ENCODE measurements around the gene PAGR1. TPM values are rescaled to one million over a fixed set of nuclear protein-coding genes. Genes with fewer than 3 reads are reported as not detected.
A peak's percentile ranks its signal among the peaks of the same experiment; 100 is the strongest.
"Not testable (repeated sequence)": the region's sequence is repeated elsewhere in the genome, so short reads cannot be mapped to it uniquely, and the experiment has no call there.

Gene PAGR1
- total RNA-seq, 1 donor from 2014 or later, result 47.2 TPM

DNA sequence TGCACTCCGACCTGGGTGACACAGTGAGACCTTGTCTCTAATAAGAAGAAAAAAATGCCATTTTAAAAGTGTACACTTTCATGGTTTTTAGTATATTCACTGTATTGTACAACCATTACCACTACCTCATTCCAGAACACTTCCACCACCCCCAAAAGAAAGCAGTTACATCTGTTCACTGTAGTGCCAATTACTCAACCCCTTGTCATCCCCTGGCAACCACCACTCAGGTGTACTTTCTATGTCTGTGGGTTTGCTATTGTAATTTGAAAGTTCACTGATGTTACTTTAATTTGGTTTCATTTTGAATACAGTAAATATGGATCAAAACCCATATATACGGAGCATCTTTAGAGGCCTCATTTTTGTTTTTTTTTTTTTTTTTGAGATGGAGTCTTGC lies 31.8 kb upstream of the PAGR1 start:
- no peak overlapping the region for H3K4me2 ChIP-seq
- DNase-seq (ENCODE audit: low spot score), result no peak
- no peaks in the 10 kb centered on the region for H3K36me3 Mint-ChIP-seq
- no peak overlapping the region for H3K27ac ChIP-seq
- no peak overlapping the region for H3K9ac ChIP-seq
- H3K27ac Mint-ChIP-seq, result no peak overlapping the region
- H3K4me1 ChIP-seq, result no peaks in the 10 kb centered on the region
- H3K9me3 Mint-ChIP-seq, result peaks cover 2% of the 10 kb centered on the region
- TF ChIP-seq, protein P1, sequence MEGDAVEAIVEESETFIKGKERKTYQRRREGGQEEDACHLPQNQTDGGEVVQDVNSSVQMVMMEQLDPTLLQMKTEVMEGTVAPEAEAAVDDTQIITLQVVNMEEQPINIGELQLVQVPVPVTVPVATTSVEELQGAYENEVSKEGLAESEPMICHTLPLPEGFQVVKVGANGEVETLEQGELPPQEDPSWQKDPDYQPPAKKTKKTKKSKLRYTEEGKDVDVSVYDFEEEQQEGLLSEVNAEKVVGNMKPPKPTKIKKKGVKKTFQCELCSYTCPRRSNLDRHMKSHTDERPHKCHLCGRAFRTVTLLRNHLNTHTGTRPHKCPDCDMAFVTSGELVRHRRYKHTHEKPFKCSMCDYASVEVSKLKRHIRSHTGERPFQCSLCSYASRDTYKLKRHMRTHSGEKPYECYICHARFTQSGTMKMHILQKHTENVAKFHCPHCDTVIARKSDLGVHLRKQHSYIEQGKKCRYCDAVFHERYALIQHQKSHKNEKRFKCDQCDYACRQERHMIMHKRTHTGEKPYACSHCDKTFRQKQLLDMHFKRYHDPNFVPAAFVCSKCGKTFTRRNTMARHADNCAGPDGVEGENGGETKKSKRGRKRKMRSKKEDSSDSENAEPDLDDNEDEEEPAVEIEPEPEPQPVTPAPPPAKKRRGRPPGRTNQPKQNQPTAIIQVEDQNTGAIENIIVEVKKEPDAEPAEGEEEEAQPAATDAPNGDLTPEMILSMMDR (IDR thresholded peaks at IDR 0.05), result no peak
- no peak for TF ChIP-seq EZH2phosphoT487 (IDR thresholded peaks at IDR 0.05)
- no peak for TF ChIP-seq EZH2 (IDR thresholded peaks at IDR 0.05)
- no peak overlapping the region for H3K4me3 Mint-ChIP-seq
- H3F3A ChIP-seq (ENCODE audit: low read depth), result peaks cover 6% of the 10 kb centered on the region
- H3K79me2 ChIP-seq (ENCODE audit: low read depth), result no peaks in the 10 kb centered on the region
- no peaks in the 10 kb centered on the region for H4K20me1 ChIP-seq (ENCODE audit: low read depth)
- peaks cover 12% of the 10 kb centered on the region for H3K4me1 Mint-ChIP-seq
- H3K4me3 ChIP-seq, result no peak overlapping the region
- H3K27me3 Mint-ChIP-seq (ENCODE audit: insufficient read depth, low read depth), result peaks cover 13% of the 10 kb centered on the region
- H2AFZ ChIP-seq (replicated peaks), result no peak overlapping the region
- H3K9me3 ChIP-seq (ENCODE audit: low read depth), result no peaks in the 10 kb centered on the region
- no peaks in the 10 kb centered on the region for H3K36me3 ChIP-seq
- H3K27me3 ChIP-seq, result peaks cover 3% of the 10 kb centered on the region

DNA sequence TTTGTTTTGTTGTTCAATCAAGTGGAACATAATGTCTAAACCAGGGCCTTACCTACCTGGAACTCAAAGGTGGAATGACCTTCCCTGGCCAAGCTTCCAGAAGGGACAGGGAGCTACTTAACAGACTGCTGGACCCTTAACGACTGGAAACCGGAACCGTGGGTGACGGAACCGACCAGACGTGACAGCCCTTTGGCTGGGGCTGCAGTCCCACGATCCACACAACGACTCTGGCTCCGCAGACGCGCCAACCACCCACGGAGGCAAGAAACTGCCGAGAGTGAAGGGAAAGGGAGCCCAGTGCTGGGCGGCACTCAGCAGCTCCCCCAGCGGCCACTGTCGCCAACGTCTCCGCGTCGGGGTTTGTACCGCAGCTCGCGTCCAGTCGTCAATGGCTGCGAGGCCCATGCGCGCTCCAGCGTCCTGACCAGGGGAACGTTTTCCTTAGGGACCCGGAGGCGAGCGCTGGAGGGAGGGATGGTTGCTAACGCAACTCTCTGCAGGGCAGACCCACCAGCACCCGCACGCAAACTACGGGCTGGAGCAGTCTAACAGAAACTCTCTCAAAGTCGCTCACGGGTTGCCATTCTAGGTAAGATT lies 31.0 kb upstream of the PAGR1 start:
- Mint-ChIP-seq H3K27ac (no peak overlapping the region), H3K36me3 (no peaks in the 10 kb centered on the region), H3K4me3 (no peak overlapping the region), H3K4me1 (peaks cover 15% of the 10 kb centered on the region), H3K27me3 (ENCODE audit: insufficient read depth, low read depth) (peaks cover 13% of the 10 kb centered on the region), H3K9me3 (peaks cover 2% of the 10 kb centered on the region)
- no peak overlapping the region for H3K27ac ChIP-seq
- no peaks in the 10 kb centered on the region for H3K36me3 ChIP-seq
- H3K9ac ChIP-seq, result no peak overlapping the region
- peak overlapping the region; percentile 96 for H2AFZ ChIP-seq (replicated peaks)
- no peaks in the 10 kb centered on the region for H3K79me2 ChIP-seq (ENCODE audit: low read depth)
- peak; percentile 90 for DNase-seq (ENCODE audit: low spot score)
- no peaks in the 10 kb centered on the region for H4K20me1 ChIP-seq (ENCODE audit: low read depth)
- TF ChIP-seq, protein P1 (IDR thresholded peaks at IDR 0.05), result peak; percentile 84
- TF ChIP-seq EZH2 (IDR thresholded peaks at IDR 0.05) (no peak), EZH2phosphoT487 (IDR thresholded peaks at IDR 0.05) (peak; percentile 47)
- H3K4me1 ChIP-seq, result peaks cover 5% of the 10 kb centered on the region
- no peaks in the 10 kb centered on the region for H3K9me3 ChIP-seq (ENCODE audit: low read depth)
- no peaks in the 10 kb centered on the region for H3K27me3 ChIP-seq
- H3K4me2 ChIP-seq, result peak overlapping the region; percentile 65
- H3K4me3 ChIP-seq, result peak overlapping the region; percentile 26
- H3F3A ChIP-seq (ENCODE audit: low read depth), result peaks cover 11% of the 10 kb centered on the region

DNA sequence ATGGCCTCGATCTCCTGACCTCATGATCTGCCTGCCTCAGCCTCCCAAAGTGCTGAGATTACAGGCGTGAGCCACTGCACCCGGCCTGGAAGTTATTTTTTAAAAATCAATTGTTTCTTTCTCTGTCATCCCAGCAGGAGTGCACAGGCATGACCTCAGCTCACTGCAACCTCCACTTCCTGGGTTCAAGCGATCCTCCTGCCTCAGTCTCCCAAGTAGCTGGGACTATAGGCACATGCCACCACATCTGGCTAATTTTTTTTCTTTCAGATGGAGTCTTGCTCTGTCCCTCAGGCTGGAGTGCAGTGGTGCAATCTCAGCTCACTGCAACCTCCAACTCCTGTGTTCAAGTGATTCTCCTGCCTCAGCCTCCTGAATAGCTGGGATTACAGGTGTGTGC lies 28.8 kb upstream of the PAGR1 start:
- H3K27ac ChIP-seq; H3K9me3 Mint-ChIP-seq; H3K4me3 ChIP-seq; H4K20me1 ChIP-seq (ENCODE audit: low read depth); H3K4me2 ChIP-seq; H3K36me3 ChIP-seq; DNase-seq (ENCODE audit: low spot score); H3K9me3 ChIP-seq (ENCODE audit: low read depth); H3K27me3 Mint-ChIP-seq (ENCODE audit: insufficient read depth, low read depth); H2AFZ ChIP-seq (replicated peaks); H3K9ac ChIP-seq; H3K4me3 Mint-ChIP-seq; H3K27me3 ChIP-seq; H3K36me3 Mint-ChIP-seq; H3K27ac Mint-ChIP-seq: not testable (repeated sequence)
- Histone ChIP-seq H3K4me1 (peaks cover 12% of the 10 kb centered on the region), H3K79me2 (ENCODE audit: low read depth) (peaks cover 16% of the 10 kb centered on the region), H3F3A (ENCODE audit: low read depth) (peaks cover 14% of the 10 kb centered on the region)
- peaks cover 24% of the 10 kb centered on the region for H3K4me1 Mint-ChIP-seq

DNA sequence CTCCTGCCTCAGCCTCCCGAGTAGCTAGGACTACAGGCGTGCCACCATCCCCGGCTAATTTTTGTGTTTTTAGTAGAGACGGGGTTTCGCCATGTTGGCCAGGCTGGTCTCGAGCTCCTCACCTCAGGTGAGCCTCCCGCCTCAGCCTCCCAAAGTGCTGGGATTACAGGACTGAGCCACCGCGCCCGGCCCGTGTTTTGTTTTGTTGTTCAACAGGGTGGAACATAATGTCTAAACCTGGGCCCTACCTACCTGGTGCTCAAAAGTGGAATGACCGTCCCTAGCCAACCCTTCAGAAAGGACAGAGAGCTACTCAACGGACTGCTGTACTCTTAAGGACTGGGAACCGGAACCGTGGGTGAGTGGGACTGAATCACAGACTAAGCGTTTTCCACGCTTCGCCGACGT lies 26.2 kb upstream of the PAGR1 start:
- H3K27me3 ChIP-seq, result no peaks in the 10 kb centered on the region
- DNase-seq (ENCODE audit: low spot score), result no peak
- H3K4me3 ChIP-seq, result peak overlapping the region; percentile 95
- H3K9me3 ChIP-seq (ENCODE audit: low read depth), result no peaks in the 10 kb centered on the region
- H3K36me3 ChIP-seq, result no peaks in the 10 kb centered on the region
- Mint-ChIP-seq H3K27ac (peak overlapping the region; percentile 98), H3K4me1 (peaks cover 35% of the 10 kb centered on the region), H3K27me3 (ENCODE audit: insufficient read depth, low read depth) (peaks cover 8% of the 10 kb centered on the region), H3K4me3 (peak overlapping the region; percentile 97), H3K36me3 (peaks cover 9% of the 10 kb centered on the region), H3K9me3 (peaks cover 2% of the 10 kb centered on the region)
- peak overlapping the region; percentile 85 for H2AFZ ChIP-seq (replicated peaks)
- peaks cover 18% of the 10 kb centered on the region for H3K4me1 ChIP-seq
- H3K27ac ChIP-seq, result no peak overlapping the region
- H3K79me2 ChIP-seq (ENCODE audit: low read depth), result peaks cover 42% of the 10 kb centered on the region
- peak overlapping the region; percentile 90 for H3K4me2 ChIP-seq
- H3K9ac ChIP-seq, result peak overlapping the region; percentile 40
- H3F3A ChIP-seq (ENCODE audit: low read depth), result peaks cover 14% of the 10 kb centered on the region
- TF ChIP-seq EZH2 (IDR thresholded peaks at IDR 0.05) (no peak), EZH2phosphoT487 (IDR thresholded peaks at IDR 0.05) (no peak)
- TF ChIP-seq, protein P1 (IDR thresholded peaks at IDR 0.05), result no peak
- H4K20me1 ChIP-seq (ENCODE audit: low read depth), result peaks cover 24% of the 10 kb centered on the region
